HG02623 (cell line): ENCODE measurements around the gene GPR151.

Source experiments
- ATAC-seq: cut with Tn5 transposase; IDR thresholded peaks from one replicate; pipeline ENCODE4 v1.9.1; 2021; ENCODE audit warnings: moderate library complexity; ENCODE audit not compliant: unreplicated experiment

GPR151 gene

DNA sequence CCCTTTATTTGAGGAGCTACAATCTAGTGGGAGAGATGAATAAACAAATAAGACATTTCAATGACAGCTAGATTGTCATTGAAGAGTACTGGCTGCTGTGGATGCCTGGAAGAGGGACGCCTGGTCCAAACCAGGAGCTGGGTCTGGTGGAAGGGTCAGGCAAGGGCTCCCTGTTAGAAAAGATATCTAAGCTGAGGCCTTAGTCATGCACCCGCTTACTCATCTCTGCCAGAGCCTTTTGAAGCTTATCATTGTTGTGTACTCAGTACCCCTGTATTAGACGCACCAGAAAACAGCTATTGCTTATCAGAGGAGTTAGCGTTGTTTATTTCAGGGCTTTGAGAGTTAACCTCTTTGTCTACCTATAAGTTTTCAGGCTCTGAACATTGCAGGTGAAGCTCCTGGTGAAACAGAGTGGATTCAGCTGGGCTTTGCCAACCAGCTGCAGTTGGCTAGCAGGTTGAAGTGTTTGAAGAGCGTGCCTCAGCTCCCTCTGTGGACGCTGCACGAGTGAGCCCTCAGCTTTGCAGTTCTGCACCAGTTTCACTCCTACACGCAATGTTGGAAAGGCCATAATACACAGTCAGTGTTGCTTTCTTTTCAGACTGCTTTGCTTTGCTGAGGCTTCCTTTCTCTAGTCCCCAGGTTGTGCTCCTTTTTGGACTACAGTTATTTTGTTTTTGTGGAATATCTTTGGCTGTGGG lies 5.6 kb upstream of the GPR151 start:
- ATAC-seq: no peak

DNA sequence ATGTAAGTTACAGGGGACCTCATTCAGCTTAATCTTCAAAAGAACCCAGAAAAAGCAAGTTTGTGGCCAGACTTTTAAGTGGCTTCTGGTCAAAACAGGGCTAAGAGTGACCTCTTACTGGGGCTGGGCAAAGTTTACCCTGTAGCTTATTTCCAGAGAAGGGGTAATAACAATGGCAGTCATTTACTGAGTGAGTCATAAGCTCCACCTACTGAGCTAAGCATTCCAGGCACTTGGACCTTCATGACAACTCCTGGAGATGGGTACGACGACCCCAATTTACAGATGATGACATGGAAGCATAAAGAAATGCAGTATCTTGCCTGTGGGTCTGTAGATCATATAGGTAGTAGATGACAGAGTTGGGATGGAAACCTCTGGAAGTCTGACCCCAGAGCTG lies 4.7 kb upstream of the GPR151 start:
- no peak for ATAC-seq

DNA sequence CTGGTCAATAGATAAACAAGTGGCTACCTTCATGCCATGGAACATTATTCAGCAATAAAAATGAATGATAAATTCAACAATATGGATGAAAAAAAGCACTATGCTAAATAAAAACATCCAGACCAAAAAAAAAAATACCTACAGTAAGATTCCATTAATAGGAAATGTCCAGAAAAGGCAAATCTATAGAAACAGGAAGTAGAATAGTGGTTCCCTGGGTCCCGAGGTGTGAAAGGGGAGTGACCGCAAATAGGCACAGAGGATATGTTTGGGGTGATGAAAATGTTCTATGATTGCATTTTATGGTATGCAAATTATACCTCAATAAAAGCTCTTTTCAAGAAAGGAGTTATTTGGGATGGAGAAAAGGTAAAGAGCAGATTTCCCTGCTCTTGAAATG lies 3.6 kb upstream of the GPR151 start:
- no peak for ATAC-seq

DNA sequence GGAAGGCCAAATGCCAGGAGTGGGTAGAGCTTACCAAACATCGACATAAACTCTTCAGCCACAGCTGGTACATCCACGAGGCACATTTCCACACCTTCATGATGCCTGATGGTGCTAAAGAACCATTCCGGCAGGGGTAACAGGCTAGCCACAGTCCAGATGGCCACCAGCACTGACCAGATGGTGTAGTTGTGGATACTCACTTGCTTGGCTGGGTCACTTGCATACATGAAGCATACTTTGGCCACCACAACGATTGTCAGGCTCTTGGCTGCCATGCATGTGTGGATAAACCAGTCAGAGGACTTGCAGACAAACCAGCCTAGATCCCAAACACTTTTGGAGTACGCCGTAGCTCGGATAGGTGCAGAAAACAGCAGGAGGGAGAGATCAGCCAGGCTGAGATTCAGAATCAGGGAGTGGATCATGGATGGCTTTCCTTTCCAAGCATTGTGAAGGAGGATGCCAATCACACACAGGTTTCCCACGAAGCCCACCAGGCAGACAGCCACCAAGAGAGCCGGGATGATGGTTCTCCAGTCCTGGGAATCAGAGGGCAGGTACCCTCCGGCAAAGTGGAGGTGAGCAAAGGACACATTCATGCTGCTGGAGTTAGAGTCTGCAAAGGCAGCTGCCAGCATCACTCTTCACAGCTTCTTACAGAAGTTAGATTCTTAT lies 378 bp downstream of the GPR151 start:
- ATAC-seq: no peak

GRCh38 chr5:146514575-146514974 lies 1.4 kb downstream of the GPR151 start:
- no peak for ATAC-seq

GRCh38 chr5:146513462-146513861 lies 2.5 kb downstream of the GPR151 start:
- no peak for ATAC-seq

- ATAC-seq: no peak
Measured at GRCh38 chr5:146510559-146511125, 5.3 kb downstream of the GPR151 start.

DNA sequence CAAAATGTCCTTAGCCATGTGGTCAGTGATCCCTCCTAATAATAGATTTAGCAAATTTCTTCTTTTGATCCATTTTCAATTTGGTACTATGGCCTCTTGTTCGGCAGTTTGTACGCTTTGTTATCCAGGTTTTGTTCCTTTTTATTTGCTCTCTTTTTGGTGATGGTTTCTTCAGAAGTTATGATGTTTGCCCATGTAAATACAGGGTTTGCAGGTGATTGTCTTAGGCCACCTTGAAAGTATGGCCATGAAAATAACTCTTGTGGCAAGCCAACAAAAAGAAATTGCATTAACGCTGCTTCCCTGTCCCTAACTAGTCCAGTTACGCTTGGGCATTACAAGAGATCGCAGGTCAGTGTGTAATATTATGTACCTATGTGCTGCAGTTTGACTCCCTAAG lies 8.6 kb downstream of the GPR151 start:
- no peak for ATAC-seq

DNA sequence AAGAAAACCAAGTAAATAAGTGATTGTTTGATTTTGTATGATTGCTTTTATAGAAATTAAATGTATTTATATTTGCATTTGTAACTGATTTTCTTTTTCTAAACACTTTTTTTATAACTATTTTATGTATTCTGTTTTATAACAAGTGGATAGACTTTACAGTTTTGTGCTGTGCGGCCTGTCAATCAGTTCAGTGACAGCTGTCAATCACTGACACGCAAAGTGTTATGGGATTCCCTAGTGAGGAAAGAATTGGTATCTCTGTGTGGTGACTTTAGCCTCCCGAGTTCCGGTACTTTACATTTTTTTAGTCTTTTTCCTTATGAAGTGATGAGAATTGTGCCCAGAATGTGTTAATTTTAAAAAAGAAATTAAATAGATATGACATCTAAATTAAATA lies 16.3 kb downstream of the GPR151 start:
- no peak for ATAC-seq

GRCh38 chr5:146494656-146495055 lies 21.3 kb downstream of the GPR151 start:
- ATAC-seq: no peak

DNA sequence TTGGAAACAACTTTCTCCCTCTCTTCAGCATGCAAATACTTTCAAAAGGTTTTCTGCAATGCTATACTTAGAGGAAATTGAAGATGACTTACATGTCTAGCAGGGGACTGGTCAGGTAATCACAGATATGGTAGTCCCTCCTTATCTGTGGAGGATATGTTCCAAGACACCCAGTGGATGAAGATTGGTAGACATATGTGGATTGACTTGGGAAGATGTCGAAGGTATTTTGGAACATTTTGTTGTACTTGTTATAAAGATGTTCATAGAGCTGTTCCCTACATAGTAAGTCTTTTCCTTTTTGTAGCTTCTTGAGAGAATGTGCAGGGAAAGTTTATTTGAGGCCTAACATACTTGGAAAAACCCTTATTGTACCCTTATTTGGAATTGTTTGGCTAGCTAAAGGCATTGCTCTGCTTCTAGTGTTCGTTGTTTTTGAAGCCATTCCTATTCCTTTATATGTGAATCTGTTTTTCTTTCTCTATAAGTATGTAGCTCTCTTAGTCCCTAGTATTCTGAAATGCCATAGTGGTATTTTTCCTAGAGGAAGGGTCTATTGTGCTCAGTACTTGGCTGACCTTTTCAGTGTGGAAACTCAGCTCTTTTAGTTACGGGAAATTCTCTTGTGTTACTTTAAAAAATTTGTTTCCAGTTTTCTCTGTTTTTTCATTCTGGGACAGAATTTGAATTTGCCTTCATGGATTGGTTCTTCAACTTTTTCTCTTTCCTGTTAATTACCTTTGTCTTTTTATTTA lies 25.7 kb downstream of the GPR151 start:
- no peak for ATAC-seq

DNA sequence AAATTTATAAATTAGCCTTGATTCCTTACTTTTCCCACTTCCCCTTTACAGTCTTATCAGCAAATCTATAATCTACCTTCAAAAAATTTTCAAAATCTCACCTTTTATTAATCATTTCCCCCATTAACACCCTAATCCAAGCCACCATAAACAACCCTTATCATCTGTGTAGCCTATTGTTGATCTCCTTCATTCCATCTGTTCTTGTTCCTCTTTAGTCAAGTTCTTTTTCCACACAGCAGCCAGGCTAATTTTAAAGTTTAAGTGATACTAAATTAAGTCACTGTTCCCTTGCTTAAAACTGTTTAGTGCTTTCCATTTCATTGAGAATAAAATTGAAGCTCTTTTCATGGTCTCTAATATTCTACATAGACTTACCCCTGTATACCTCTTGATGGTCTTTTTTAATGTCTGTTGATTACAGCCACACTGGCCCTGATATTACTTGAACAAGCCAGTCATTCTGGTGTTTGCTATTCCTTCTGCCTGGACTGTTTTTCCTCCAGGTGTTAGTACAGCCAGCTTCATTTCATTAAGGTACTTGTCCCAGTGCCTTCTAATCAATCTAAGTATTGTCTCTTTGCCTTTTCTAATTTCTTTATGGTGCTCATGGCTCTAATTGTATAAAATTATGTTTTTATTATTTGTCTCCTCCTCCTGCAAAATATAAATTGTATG lies 31.1 kb downstream of the GPR151 start:
- ATAC-seq: no peak

DNA sequence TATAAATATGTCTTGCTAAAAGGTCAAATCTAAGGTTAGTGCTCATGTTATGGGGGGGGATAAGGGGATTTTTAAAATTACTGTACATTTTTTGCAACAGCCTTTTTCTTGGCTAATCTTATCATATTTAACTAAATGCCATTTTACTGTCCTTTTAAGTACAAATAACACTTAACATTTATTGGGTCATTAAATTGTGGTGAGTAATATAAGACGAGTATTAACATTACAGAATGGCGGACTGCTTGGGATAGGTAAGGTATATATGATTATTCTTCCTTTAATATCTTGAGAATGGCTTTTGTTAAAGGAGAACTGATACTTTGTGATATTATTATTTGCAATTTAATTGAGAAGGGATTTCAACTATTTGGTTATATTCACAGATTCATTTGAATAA lies 33.2 kb downstream of the GPR151 start:
- no peak for ATAC-seq

- ATAC-seq: no peak
Measured at GRCh38 chr5:146475906-146476305, 40.1 kb downstream of the GPR151 start.

GRCh38 chr5:146475190-146475780 lies 40.7 kb downstream of the GPR151 start:
- ATAC-seq: no peak

- no peak for ATAC-seq
Measured at GRCh38 chr5:146474065-146474464, 41.9 kb downstream of the GPR151 start.

GRCh38 chr5:146467760-146468159 lies 48.2 kb downstream of the GPR151 start:
- no peak for ATAC-seq

DNA sequence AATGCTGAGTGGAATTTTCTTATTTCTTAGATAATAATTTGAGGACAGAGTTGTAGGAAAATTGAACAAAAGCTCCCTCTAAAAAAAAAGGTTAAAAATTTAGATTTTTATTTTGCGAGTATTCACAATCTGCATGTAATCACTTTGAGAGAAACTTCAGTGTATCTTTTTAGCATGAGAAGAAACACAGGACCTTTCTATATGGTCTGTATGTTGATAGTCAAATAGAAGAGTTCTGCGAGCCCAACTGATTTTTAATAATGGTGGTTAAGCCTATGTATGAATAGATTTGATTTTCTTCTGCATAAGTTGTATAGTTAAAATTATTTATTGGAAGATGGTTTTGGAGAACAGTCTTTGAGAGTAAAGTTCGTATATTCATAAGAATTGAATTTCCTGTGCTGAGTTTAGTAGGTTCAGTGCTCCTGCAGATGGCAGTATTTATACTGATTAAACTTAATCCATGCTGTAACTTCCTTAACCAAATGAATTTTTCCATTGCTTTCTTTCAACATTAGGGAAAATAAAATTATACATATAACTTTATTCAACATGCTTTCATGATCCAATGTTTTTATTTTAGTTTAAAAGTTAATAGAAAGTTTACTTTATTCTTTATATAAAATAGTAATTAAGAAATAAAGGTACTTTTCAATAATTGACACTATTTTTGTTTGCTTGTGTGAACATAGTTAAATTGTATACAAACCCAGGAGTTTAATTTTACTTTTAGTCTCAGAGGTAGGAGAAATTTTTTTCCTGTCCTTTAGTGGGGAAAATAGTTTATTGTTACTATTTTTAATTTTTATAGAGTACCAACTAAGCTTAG lies 49.3 kb downstream of the GPR151 start:
- ATAC-seq: no peak

- no peak for ATAC-seq
Measured at GRCh38 chr5:146463446-146463845, 52.5 kb downstream of the GPR151 start.
